ENCODE results near the gene DGUOK.

DNA sequence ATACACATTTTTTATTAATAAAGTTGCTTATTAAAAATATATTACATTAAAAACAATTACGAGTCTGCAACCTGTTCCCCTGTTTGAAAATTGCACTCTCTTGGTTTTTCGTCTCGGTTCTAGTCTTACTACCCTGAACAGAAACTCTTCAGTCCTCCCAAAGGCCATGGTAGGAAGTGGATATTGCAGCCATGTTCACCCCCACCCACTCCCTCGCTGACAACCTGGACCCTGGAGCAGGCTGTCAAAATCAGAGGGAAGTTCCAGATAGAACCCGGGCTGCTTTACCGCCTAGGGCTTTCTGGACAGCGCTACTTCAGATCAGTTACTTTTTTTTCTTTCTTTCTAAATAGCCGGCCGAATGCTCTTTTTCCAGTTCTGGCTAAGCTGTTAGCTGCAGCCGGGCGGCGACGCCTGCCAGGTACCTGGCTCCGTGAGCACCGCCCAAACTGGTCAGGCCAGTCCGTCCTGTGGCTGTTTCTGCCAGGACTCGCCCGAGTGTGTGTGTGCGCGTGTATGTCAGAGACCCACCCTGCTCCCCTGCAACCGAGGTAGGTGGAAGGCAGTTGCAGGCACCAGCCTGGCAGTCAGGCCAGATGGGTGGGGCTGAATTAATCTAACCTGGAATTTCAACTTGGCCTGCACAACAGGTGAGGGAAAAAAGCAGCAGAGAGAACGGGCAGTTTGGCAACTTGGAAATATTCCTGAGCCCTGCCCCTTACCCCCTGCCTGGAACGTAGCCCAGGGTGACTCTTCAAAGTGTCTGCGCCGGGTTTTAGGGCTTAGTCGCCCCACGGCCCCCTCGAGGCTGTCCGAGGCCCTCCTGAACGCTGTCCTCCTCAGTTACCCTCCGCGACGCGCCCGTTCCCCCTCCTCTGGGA lies 56.9 kb downstream of the DGUOK start:
- TF ChIP-seq, protein P1, sequence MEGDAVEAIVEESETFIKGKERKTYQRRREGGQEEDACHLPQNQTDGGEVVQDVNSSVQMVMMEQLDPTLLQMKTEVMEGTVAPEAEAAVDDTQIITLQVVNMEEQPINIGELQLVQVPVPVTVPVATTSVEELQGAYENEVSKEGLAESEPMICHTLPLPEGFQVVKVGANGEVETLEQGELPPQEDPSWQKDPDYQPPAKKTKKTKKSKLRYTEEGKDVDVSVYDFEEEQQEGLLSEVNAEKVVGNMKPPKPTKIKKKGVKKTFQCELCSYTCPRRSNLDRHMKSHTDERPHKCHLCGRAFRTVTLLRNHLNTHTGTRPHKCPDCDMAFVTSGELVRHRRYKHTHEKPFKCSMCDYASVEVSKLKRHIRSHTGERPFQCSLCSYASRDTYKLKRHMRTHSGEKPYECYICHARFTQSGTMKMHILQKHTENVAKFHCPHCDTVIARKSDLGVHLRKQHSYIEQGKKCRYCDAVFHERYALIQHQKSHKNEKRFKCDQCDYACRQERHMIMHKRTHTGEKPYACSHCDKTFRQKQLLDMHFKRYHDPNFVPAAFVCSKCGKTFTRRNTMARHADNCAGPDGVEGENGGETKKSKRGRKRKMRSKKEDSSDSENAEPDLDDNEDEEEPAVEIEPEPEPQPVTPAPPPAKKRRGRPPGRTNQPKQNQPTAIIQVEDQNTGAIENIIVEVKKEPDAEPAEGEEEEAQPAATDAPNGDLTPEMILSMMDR (IDR thresholded peaks at IDR 0.05), result peak in 3 of 6 experiments; percentile 11 to 32 (median 25)
- TF ChIP-seq POLR2A (IDR thresholded peaks at IDR 0.05), result peak; percentile 78 to 87
